ENCODE results near the gene NRXN3. TPM values are rescaled to one million over a fixed set of nuclear protein-coding genes. Genes with fewer than 3 reads are reported as not detected.

The NRXN3 gene
- total RNA-seq, 2 experiments from 2014 or later: not detected

- Histone ChIP-seq H4K20me1 (ENCODE audit: insufficient read depth, low read length) (no peaks in the 10 kb centered on the region), H2AFZ (ENCODE audit: low read length) (no peak overlapping the region), H3K27ac (ENCODE audit: low read depth, low read length, poor library complexity, severe bottlenecking) (no peak overlapping the region), H3K9me2 (ENCODE audit: insufficient read depth, low read length) (no peaks in the 10 kb centered on the region), H3K4me2 (ENCODE audit: low read length) (no peak overlapping the region), H3K9me3 (ENCODE audit: low read length) (no peaks in the 10 kb centered on the region), H3K79me2 (ENCODE audit: insufficient read depth, low read depth, low read length) (no peaks in the 10 kb centered on the region), H3K4me1 (ENCODE audit: insufficient read depth, low read length, poor library complexity, severe bottlenecking) (no peaks in the 10 kb centered on the region), H3K4me3 (ENCODE audit: low read depth, low read length, poor library complexity, severe bottlenecking) (no peak overlapping the region), H3K36me3 (ENCODE audit: insufficient read depth, low read length) (no peaks in the 10 kb centered on the region)
- BruUV-seq (replicated peaks): no TSS peak
- no peak for DNase-seq (ENCODE audit: low spot score)
- ChIA-PET CTCF (ENCODE audit: unreplicated experiment) (no interaction called here), POLR2A (interaction anchor here (0.6 kb wide), 1 partner anchor 246 kb away, joined by 4 read pairs; no protein-coding TSS in a partner anchor)
- intact Hi-C loops (cut with micrococcal nuclease; ENCODE audit: unreplicated experiment): no loop called here
- TF ChIP-seq EZH2phosphoT487 (IDR thresholded peaks at IDR 0.05; ENCODE audit: borderline replicate concordance, low read depth, low read length): no peak
- TF ChIP-seq CTCF (conservative IDR thresholded peaks at IDR 0.05; ENCODE audit: low read length): no peak
Measured at GRCh38 chr14:79513446-79513845, 1343.3 kb downstream of the NRXN3 start.

GRCh38 chr14:79514700-79515099, 1344.5 kb downstream of the NRXN3 start:
- CTCF ChIA-PET (ENCODE audit: unreplicated experiment): no interaction called here
- BruUV-seq (replicated peaks): no TSS peak
- H3K4me2 ChIP-seq (ENCODE audit: low read length): no peak overlapping the region

GRCh38 chr14:79515158-79515557, 1345.0 kb downstream of the NRXN3 start:
- intact Hi-C loops (cut with micrococcal nuclease; ENCODE audit: unreplicated experiment): no loop called here
- Histone ChIP-seq H3K4me1 (ENCODE audit: insufficient read depth, low read length, poor library complexity, severe bottlenecking) (no peaks in the 10 kb centered on the region), H3K27ac (ENCODE audit: low read depth, low read length, poor library complexity, severe bottlenecking) (no peak overlapping the region), H3K79me2 (ENCODE audit: insufficient read depth, low read depth, low read length) (no peaks in the 10 kb centered on the region), H4K20me1 (ENCODE audit: insufficient read depth, low read length) (no peaks in the 10 kb centered on the region), H3K36me3 (ENCODE audit: insufficient read depth, low read length) (no peaks in the 10 kb centered on the region), H3K9me3 (ENCODE audit: low read length) (no peaks in the 10 kb centered on the region), H3K4me3 (ENCODE audit: low read depth, low read length, poor library complexity, severe bottlenecking) (no peak overlapping the region), H3K4me2 (ENCODE audit: low read length) (no peak overlapping the region), H3K9me2 (ENCODE audit: insufficient read depth, low read length) (no peaks in the 10 kb centered on the region), H2AFZ (ENCODE audit: low read length) (no peak overlapping the region)
- no TSS peak for BruUV-seq (replicated peaks)
- POLR2A ChIA-PET: no interaction called here
- CTCF ChIA-PET (ENCODE audit: unreplicated experiment): no interaction called here
- no peak for DNase-seq (ENCODE audit: low spot score)
- TF ChIP-seq CTCF (conservative IDR thresholded peaks at IDR 0.05; ENCODE audit: low read length) (no peak), EZH2phosphoT487 (IDR thresholded peaks at IDR 0.05; ENCODE audit: borderline replicate concordance, low read depth, low read length) (no peak)

More at GRCh38 chr14:79514700-79515099, 1344.5 kb downstream of the NRXN3 start:
- no peak overlapping the region for H3K4me3 ChIP-seq (ENCODE audit: low read depth, low read length, poor library complexity, severe bottlenecking)
- no peak for TF ChIP-seq EZH2phosphoT487 (IDR thresholded peaks at IDR 0.05; ENCODE audit: borderline replicate concordance, low read depth, low read length)
- no peak for TF ChIP-seq CTCF (conservative IDR thresholded peaks at IDR 0.05; ENCODE audit: low read length)
- H2AFZ ChIP-seq (ENCODE audit: low read length): no peak overlapping the region
- no peaks in the 10 kb centered on the region for H3K4me1 ChIP-seq (ENCODE audit: insufficient read depth, low read length, poor library complexity, severe bottlenecking)
- H3K27ac ChIP-seq (ENCODE audit: low read depth, low read length, poor library complexity, severe bottlenecking): no peak overlapping the region
- no peaks in the 10 kb centered on the region for H3K9me2 ChIP-seq (ENCODE audit: insufficient read depth, low read length)
- intact Hi-C loops (cut with micrococcal nuclease; ENCODE audit: unreplicated experiment): no loop called here
- H3K36me3 ChIP-seq (ENCODE audit: insufficient read depth, low read length): no peaks in the 10 kb centered on the region
- no peaks in the 10 kb centered on the region for H3K9me3 ChIP-seq (ENCODE audit: low read length)
- POLR2A ChIA-PET: no interaction called here
- H4K20me1 ChIP-seq (ENCODE audit: insufficient read depth, low read length): no peaks in the 10 kb centered on the region
- H3K79me2 ChIP-seq (ENCODE audit: insufficient read depth, low read depth, low read length): no peaks in the 10 kb centered on the region
- no peak for DNase-seq (ENCODE audit: low spot score)
